ENCODE results near the gene FGFR3.
A peak's percentile ranks its signal among the peaks of the same experiment; 100 is the strongest.

FGFR3 gene

GRCh38 chr4:1846580-1846979 is 53.5 kb downstream of the FGFR3 start:
- H2AFZ ChIP-seq, result no peak overlapping the region
- H3K27ac ChIP-seq, result no peak overlapping the region
- peaks cover 4% of the 10 kb centered on the region for H3K4me1 ChIP-seq
- peaks cover 9% of the 10 kb centered on the region for H3K79me2 ChIP-seq
- no peaks in the 10 kb centered on the region for H3K9me3 ChIP-seq (ENCODE audit: control insufficient read depth, low read length)
- H3K27me3 ChIP-seq (ENCODE audit: control insufficient read depth, insufficient read depth, low read length), result no peaks in the 10 kb centered on the region
- H3K4me2 ChIP-seq (ENCODE audit: low read length), result no peak overlapping the region
- no peak for TF ChIP-seq CTCF (IDR thresholded peaks at IDR 0.05)
- H3K4me3 ChIP-seq (ENCODE audit: low read depth, low read length), result no peak overlapping the region
- no peaks in the 10 kb centered on the region for H3K36me3 ChIP-seq (ENCODE audit: control insufficient read depth, insufficient read depth, low read length)
- H3K9ac ChIP-seq, result no peak overlapping the region

GRCh38 chr4:1850276-1850675 is 57.2 kb downstream of the FGFR3 start:
- Histone ChIP-seq H3K36me3 (ENCODE audit: control insufficient read depth, insufficient read depth, low read length) (no peaks in the 10 kb centered on the region), H2AFZ (no peak overlapping the region), H3K27ac (no peak overlapping the region), H3K27me3 (ENCODE audit: control insufficient read depth, insufficient read depth, low read length) (no peaks in the 10 kb centered on the region), H3K9me3 (ENCODE audit: control insufficient read depth, low read length) (no peaks in the 10 kb centered on the region), H3K9ac (no peak overlapping the region), H3K4me3 (ENCODE audit: low read depth, low read length) (no peak overlapping the region), H3K4me1 (no peaks in the 10 kb centered on the region), H3K4me2 (ENCODE audit: low read length) (no peak overlapping the region), H3K79me2 (peaks cover 10% of the 10 kb centered on the region)
- no peak for TF ChIP-seq CTCF (IDR thresholded peaks at IDR 0.05)

- H3K27ac ChIP-seq, result no peak overlapping the region
Measured at GRCh38 chr4:1851160-1851559, 58.1 kb downstream of the FGFR3 start.

GRCh38 chr4:1851575-1852410 is 58.7 kb downstream of the FGFR3 start:
- H3K27ac ChIP-seq, result no peak overlapping the region
- no peak for TF ChIP-seq CTCF (IDR thresholded peaks at IDR 0.05)

More at GRCh38 chr4:1851160-1851559, 58.1 kb downstream of the FGFR3 start:
- Histone ChIP-seq H3K9me3 (ENCODE audit: control insufficient read depth, low read length) (no peaks in the 10 kb centered on the region), H3K4me3 (ENCODE audit: low read depth, low read length) (no peak overlapping the region), H3K4me1 (no peaks in the 10 kb centered on the region), H3K79me2 (peaks cover 10% of the 10 kb centered on the region), H3K4me2 (ENCODE audit: low read length) (peak overlapping the region; percentile 48), H3K36me3 (ENCODE audit: control insufficient read depth, insufficient read depth, low read length) (no peaks in the 10 kb centered on the region), H3K27me3 (ENCODE audit: control insufficient read depth, insufficient read depth, low read length) (no peaks in the 10 kb centered on the region), H2AFZ (no peak overlapping the region), H3K9ac (no peak overlapping the region)
- no peak for TF ChIP-seq CTCF (IDR thresholded peaks at IDR 0.05)

More at GRCh38 chr4:1851575-1852410, 58.7 kb downstream of the FGFR3 start:
- H3K4me3 ChIP-seq (ENCODE audit: low read depth, low read length), result no peak overlapping the region
- peaks cover 10% of the 10 kb centered on the region for H3K79me2 ChIP-seq
- H3K27me3 ChIP-seq (ENCODE audit: control insufficient read depth, insufficient read depth, low read length), result no peaks in the 10 kb centered on the region
- H3K4me2 ChIP-seq (ENCODE audit: low read length), result no peak overlapping the region
- H3K36me3 ChIP-seq (ENCODE audit: control insufficient read depth, insufficient read depth, low read length), result no peaks in the 10 kb centered on the region
- H3K9ac ChIP-seq, result no peak overlapping the region
- no peak overlapping the region for H2AFZ ChIP-seq
- H3K9me3 ChIP-seq (ENCODE audit: control insufficient read depth, low read length), result no peaks in the 10 kb centered on the region
- no peaks in the 10 kb centered on the region for H3K4me1 ChIP-seq
